H9 (cell line): Measurements from ENCODE around the gene LRCH4. TPM values are rescaled to one million over a fixed set of nuclear protein-coding genes. Genes with fewer than 3 reads are reported as not detected.

Source experiments
- DNase-seq: peaks from one replicate; pipeline ENCODE4 v3.0.0-alpha.2; 2017
- H2AFZ ChIP-seq: one replicate; pipeline ENCODE4 v1.6.1; 2013; ENCODE audit warnings: mild to moderate bottlenecking, low read length, control low read depth, moderate library complexity
- H2AK5ac ChIP-seq: 2 replicates; pipeline ENCODE4 v1.6.1; 2013; ENCODE audit warnings: low read length, control low read depth, mixed read lengths; ENCODE audit not compliant: insufficient read length
- H2BK120ac ChIP-seq: one replicate; pipeline ENCODE4 v1.6.1; 2013; ENCODE audit warnings: low read depth, mild to moderate bottlenecking, low read length, control low read depth, inconsistent platforms; ENCODE audit not compliant: poor library complexity, severe bottlenecking
- H2BK12ac ChIP-seq: 2 replicates; pipeline ENCODE4 v1.6.1; 2013; ENCODE audit warnings: low read length, control low read depth, mixed read lengths, low read depth; ENCODE audit not compliant: insufficient read length
- H2BK15ac ChIP-seq: 2 replicates; pipeline ENCODE4 v1.6.1; 2013; ENCODE audit warnings: low read depth, low read length, control low read depth
- H2BK20ac ChIP-seq: one replicate; pipeline ENCODE4 v1.6.1; 2013; ENCODE audit warnings: low read depth, mild to moderate bottlenecking, low read length, control low read depth, inconsistent platforms; ENCODE audit not compliant: poor library complexity, severe bottlenecking
- H2BK5ac ChIP-seq: 2 replicates; pipeline ENCODE4 v1.6.1; 2013; ENCODE audit warnings: low read length, control low read depth, mixed read lengths; ENCODE audit not compliant: insufficient read length
- H3K14ac ChIP-seq: 2 replicates; pipeline ENCODE4 v1.6.1; 2013; ENCODE audit warnings: low read length, control low read depth; ENCODE audit not compliant: insufficient read depth
- H3K18ac ChIP-seq: 2 replicates; pipeline ENCODE4 v1.6.1; 2013; ENCODE audit warnings: low read depth, mild to moderate bottlenecking, mixed read lengths, low read length, control low read depth; ENCODE audit not compliant: insufficient read length
- H3K23ac ChIP-seq: 2 replicates; pipeline ENCODE4 v1.6.1; 2013; ENCODE audit warnings: low read length, control low read depth, mixed read lengths, low read depth; ENCODE audit not compliant: insufficient read length
- H3K23me2 ChIP-seq: 2 replicates; pipeline ENCODE4 v1.6.1; 2013; ENCODE audit warnings: low read depth, mild to moderate bottlenecking, mixed read lengths, low read length, control low read depth; ENCODE audit not compliant: insufficient read length, poor library complexity, severe bottlenecking
- H3K27ac ChIP-seq: 2 replicates; pipeline ENCODE4 v1.5.1; 2013; ENCODE audit warnings: low read length, control low read depth, mixed read lengths, low read depth; ENCODE audit not compliant: insufficient read length
- H3K27me3 ChIP-seq: 2 replicates; pipeline ENCODE4 v1.6.1; 2013; ENCODE audit warnings: low read length, control low read depth, inconsistent platforms; ENCODE audit not compliant: insufficient read depth
- H3K4ac ChIP-seq: 2 replicates; pipeline ENCODE4 v1.6.1; 2013; ENCODE audit warnings: low read depth, mild to moderate bottlenecking, control low read depth, inconsistent platforms, low read length, moderate library complexity
- H3K4me1 ChIP-seq: 2 replicates; pipeline ENCODE4 v1.6.1; 2013; ENCODE audit warnings: low read length, control low read depth, inconsistent platforms; ENCODE audit not compliant: insufficient read depth
- H3K4me2 ChIP-seq: 2 replicates; pipeline ENCODE4 v1.6.1; 2013; ENCODE audit warnings: low read length, control low read depth, mixed read lengths; ENCODE audit not compliant: insufficient read length, insufficient read depth
- H3K56ac ChIP-seq: 2 replicates; pipeline ENCODE4 v1.6.1; 2013; ENCODE audit warnings: low read depth, mild to moderate bottlenecking, mixed read lengths, low read length, control low read depth; ENCODE audit not compliant: insufficient read length
- H3K79me1 ChIP-seq: 2 replicates; pipeline ENCODE4 v1.6.1; 2013; ENCODE audit warnings: low read depth, mild to moderate bottlenecking, moderate library complexity, low read length, control low read depth, inconsistent platforms; ENCODE audit not compliant: insufficient read depth, poor library complexity, severe bottlenecking
- H3K79me2 ChIP-seq: 2 replicates; pipeline ENCODE4 v1.6.1; 2013; ENCODE audit warnings: low read length, control low read depth, inconsistent platforms; ENCODE audit not compliant: insufficient read depth
- H3K9ac ChIP-seq: 2 replicates; pipeline ENCODE4 v1.6.1; 2013; ENCODE audit warnings: low read length, control low read depth, mixed read lengths; ENCODE audit not compliant: insufficient read length; ENCODE audit errors: extremely low read depth
- H3K9me3 ChIP-seq: one replicate; pipeline ENCODE4 v1.6.1; 2013; ENCODE audit warnings: low read depth, low read length, inconsistent platforms; ENCODE audit not compliant: control insufficient read depth
- H3T11ph ChIP-seq: one replicate; pipeline ENCODE4 v1.6.1; 2013; ENCODE audit warnings: mild to moderate bottlenecking, low read length, control low read depth, inconsistent platforms
- H4K20me1 ChIP-seq: one replicate; pipeline ENCODE4 v1.6.1; 2013; ENCODE audit not compliant: control insufficient read depth, insufficient read length, insufficient read depth
- H4K5ac ChIP-seq: 2 replicates; pipeline ENCODE4 v1.6.1; 2013; ENCODE audit warnings: low read depth, mild to moderate bottlenecking, mixed read lengths, low read length, control low read depth; ENCODE audit not compliant: insufficient read length
- H4K8ac ChIP-seq: replicated peaks from 2 replicates; pipeline ENCODE4 v1.6.1; 2013; ENCODE audit warnings: low read length, control low read depth, mixed read lengths, low read depth; ENCODE audit not compliant: insufficient read length
- H4K91ac ChIP-seq: 2 replicates; pipeline ENCODE4 v1.6.1; 2013; ENCODE audit warnings: low read depth, mild to moderate bottlenecking, moderate library complexity, mixed read lengths, low read length, control low read depth; ENCODE audit not compliant: insufficient read length
- H3K27ac Mint-ChIP-seq, 3 experiments: 2 replicates in 2 of 3; 3 replicates in 1 of 3; pipeline ENCODE4 v1.8.0; 2020 to 2021; ENCODE audit warnings: mixed read lengths in 3 of 3, mild to moderate bottlenecking in 1 of 3, moderate library complexity in 1 of 3
- H3K27me3 Mint-ChIP-seq: 2 replicates; pipeline ENCODE4 v1.8.0; 2021; ENCODE audit warnings: low read depth, mild to moderate bottlenecking, moderate library complexity, mixed read lengths
- H3K36me3 Mint-ChIP-seq, 3 experiments: 2 replicates in 2 of 3; 3 replicates in 1 of 3; pipeline ENCODE4 v1.8.0; 2020 to 2021; ENCODE audit warnings: low read depth in 3 of 3, mixed read lengths in 3 of 3; ENCODE audit not compliant: insufficient read depth in 1 of 3
- H3K4me1 Mint-ChIP-seq, 2 experiments: 2 replicates each; pipeline ENCODE4 v1.8.0; 2020; ENCODE audit warnings: mixed read lengths in 2 of 2
- H3K4me3 Mint-ChIP-seq, 2 experiments: 2 replicates in 1 of 2; 3 replicates in 1 of 2; pipeline ENCODE4 v1.8.0; 2020 to 2021; ENCODE audit warnings: mild to moderate bottlenecking in 2 of 2, mixed read lengths in 2 of 2, moderate library complexity in 1 of 2
- H3K9me3 Mint-ChIP-seq, 2 experiments: 2 replicates in 1 of 2; 3 replicates in 1 of 2; pipeline ENCODE4 v1.8.0; 2020; ENCODE audit warnings: mild to moderate bottlenecking in 2 of 2, mixed read lengths in 2 of 2, moderate library complexity in 1 of 2
- WGBS: extraction: QIAGEN DNeasy Blood & Tissue Kit; methylation state at CpG from one replicate; pipeline ENCODE4 v1.1.7; 2013; ENCODE audit warnings: missing lambda C conversion rate, low lambda C conversion rate, mixed read lengths; ENCODE audit not compliant: insufficient read length; ENCODE audit errors: extremely low coverage; 5-methylcytosine and 5-hydroxymethylcytosine counted together
- total RNA-seq: library from RNA; stranded (reverse); gene quantifications from 2 replicates; pipeline ENCODE4 v1.2.1, GENCODE V29; 2021
- TF ChIP-seq, protein P1 (sequence below): fragments of 200-600 bp; sonication (generic); conservative IDR thresholded peaks from 3 replicates; pipeline ENCODE4 v1.8.0; 2021; ENCODE audit warnings: antibody characterized with exemption, mild to moderate bottlenecking

Gene LRCH4
- total RNA-seq, 1 experiment from 2014 or later = 39.1 TPM

- H3K18ac ChIP-seq = no peak overlapping the region
- Mint-ChIP-seq H3K4me3 (no peak overlapping the region), H3K36me3 (peaks cover 13 to 25% (median 23%) of the 10 kb centered on the region in 3 experiments; a peak in 6 of 7 replicates), H3K27ac (no peak overlapping the region; a peak in 1 of 7 replicates), H3K4me1 (peaks cover 22 to 25% of the 10 kb centered on the region in 2 experiments), H3K27me3 (no peaks in the 10 kb centered on the region), H3K9me3 (no peaks in the 10 kb centered on the region)
- no peak overlapping the region for H2BK12ac ChIP-seq
- H2BK15ac ChIP-seq = no peak overlapping the region
- no peak overlapping the region for H3K56ac ChIP-seq
- no peak overlapping the region for H2AK5ac ChIP-seq
- H3K23ac ChIP-seq = no peak overlapping the region
- no peaks in the 10 kb centered on the region for H3K79me1 ChIP-seq
- H2BK120ac ChIP-seq = no peak overlapping the region
- no peak overlapping the region for H2BK5ac ChIP-seq
- no peak overlapping the region for H2BK20ac ChIP-seq
- H3K14ac ChIP-seq = no peak overlapping the region
- H4K8ac ChIP-seq = no peak overlapping the region
- H4K5ac ChIP-seq = no peak overlapping the region
- no peak overlapping the region for H3K27ac ChIP-seq
- H3K23me2 ChIP-seq = peaks cover 8% of the 10 kb centered on the region
- no peaks in the 10 kb centered on the region for H3K9me3 ChIP-seq
- peaks cover 4% of the 10 kb centered on the region; the same call in 1 of the 2 replicates for H3K4me1 ChIP-seq
- no peaks in the 10 kb centered on the region for H4K20me1 ChIP-seq
- H4K91ac ChIP-seq = no peak overlapping the region
- TF ChIP-seq, protein P1, sequence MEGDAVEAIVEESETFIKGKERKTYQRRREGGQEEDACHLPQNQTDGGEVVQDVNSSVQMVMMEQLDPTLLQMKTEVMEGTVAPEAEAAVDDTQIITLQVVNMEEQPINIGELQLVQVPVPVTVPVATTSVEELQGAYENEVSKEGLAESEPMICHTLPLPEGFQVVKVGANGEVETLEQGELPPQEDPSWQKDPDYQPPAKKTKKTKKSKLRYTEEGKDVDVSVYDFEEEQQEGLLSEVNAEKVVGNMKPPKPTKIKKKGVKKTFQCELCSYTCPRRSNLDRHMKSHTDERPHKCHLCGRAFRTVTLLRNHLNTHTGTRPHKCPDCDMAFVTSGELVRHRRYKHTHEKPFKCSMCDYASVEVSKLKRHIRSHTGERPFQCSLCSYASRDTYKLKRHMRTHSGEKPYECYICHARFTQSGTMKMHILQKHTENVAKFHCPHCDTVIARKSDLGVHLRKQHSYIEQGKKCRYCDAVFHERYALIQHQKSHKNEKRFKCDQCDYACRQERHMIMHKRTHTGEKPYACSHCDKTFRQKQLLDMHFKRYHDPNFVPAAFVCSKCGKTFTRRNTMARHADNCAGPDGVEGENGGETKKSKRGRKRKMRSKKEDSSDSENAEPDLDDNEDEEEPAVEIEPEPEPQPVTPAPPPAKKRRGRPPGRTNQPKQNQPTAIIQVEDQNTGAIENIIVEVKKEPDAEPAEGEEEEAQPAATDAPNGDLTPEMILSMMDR = no peak
- H2AFZ ChIP-seq = no peak overlapping the region
- H3T11ph ChIP-seq = no peak overlapping the region
- H3K9ac ChIP-seq = no peak overlapping the region
- H3K4ac ChIP-seq = no peak overlapping the region
- 100% methylated on average over 2 of the region's 11 CpGs for WGBS
- H3K79me2 ChIP-seq = no peaks in the 10 kb centered on the region
- no peaks in the 10 kb centered on the region for H3K27me3 ChIP-seq
- no peak overlapping the region for H3K4me2 ChIP-seq
- DNase-seq = no peak
These were observed 5.3 kb downstream of the LRCH4 start for GRCh38 chr7:100580466-100581283.
